ENCODE measurements around the gene DHDDS.

The DHDDS gene

DNA sequence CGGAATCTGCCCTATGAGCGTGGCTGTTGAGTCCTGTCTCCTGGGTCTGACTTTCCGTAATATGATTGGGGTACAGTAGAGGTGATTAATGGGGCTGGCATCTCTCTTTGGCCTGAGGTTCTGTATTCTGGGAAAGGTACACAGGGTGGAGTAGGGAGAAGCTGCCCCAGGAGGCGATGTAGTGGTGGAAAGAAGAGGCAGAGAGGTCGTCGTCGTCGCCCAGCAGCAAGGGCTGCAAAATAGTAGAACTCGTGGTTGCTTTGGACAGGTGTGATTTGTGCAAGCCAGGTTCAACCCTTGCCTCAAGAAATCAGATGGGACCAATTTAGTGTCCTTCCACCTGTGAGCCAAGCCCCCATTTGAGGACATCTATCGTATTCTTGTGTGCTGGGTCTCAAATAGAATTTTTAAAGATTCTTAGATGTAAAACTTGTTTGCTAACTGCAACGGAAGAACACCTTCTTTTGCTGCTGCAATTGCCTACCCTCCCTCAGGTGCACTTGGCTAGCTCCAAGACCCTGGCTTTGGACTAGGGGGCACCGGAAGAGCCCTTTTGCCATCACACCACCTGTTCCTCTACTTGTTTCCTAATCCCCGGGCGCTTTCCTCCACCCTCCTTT is 38.9 kb downstream of the DHDDS start:
- no peak overlapping the region for H3K4ac ChIP-seq (ENCODE audit: low read length)
- H2BK15ac ChIP-seq (ENCODE audit: low read length): no peak overlapping the region
- no peak overlapping the region for H4K91ac ChIP-seq (ENCODE audit: low read depth, low read length, poor library complexity)
- peak overlapping the region; percentile 46 for H3K9ac ChIP-seq (ENCODE audit: low read depth, low read length, poor library complexity)
- H2BK5ac ChIP-seq (ENCODE audit: low read length): no peak overlapping the region
- H2AK5ac ChIP-seq (ENCODE audit: low read depth, low read length): no peak overlapping the region
- H2AFZ ChIP-seq (ENCODE audit: low read length): peak overlapping the region; percentile 75
- H3K4me1 ChIP-seq (ENCODE audit: control insufficient read depth in 2 of 2, insufficient read depth in 1 of 2, low read depth in 1 of 2, low read length in 2 of 2): peaks cover 19 to 38% of the 10 kb centered on the region in 2 donors
- peaks cover 28 to 70% of the 10 kb centered on the region in 2 donors for H3K36me3 ChIP-seq (replicated peaks in 1 of 2; ENCODE audit: control insufficient read depth in 2 of 2, insufficient read depth in 2 of 2, low read length in 2 of 2)
- H3K27me3 ChIP-seq (ENCODE audit: control insufficient read depth in 3 of 3, insufficient read depth in 3 of 3, low read depth in 1 of 3, low read length in 3 of 3): no peaks in the 10 kb centered on the region
- no peak overlapping the region for H3K27ac ChIP-seq (replicated peaks; ENCODE audit: low read length)
- DNase-seq (ENCODE audit: low spot score): no peak
- peak overlapping the region; percentile 44 for H3K18ac ChIP-seq (ENCODE audit: low read length)
- peaks cover 2% of the 10 kb centered on the region for H3K79me1 ChIP-seq (ENCODE audit: low read depth, low read length)
- WGBS, 2 donors (ENCODE audit: extremely low coverage in 2 of 2, insufficient read length in 2 of 2, insufficient replicate concordance in 1 of 2): no CpG with 5 or more reads among the region's 14 CpGs
- no peak overlapping the region for H2BK120ac ChIP-seq (ENCODE audit: low read depth, low read length)
- H2BK12ac ChIP-seq (ENCODE audit: low read length): no peak overlapping the region
- H3K4me2 ChIP-seq (ENCODE audit: insufficient read depth, low read length, poor library complexity, severe bottlenecking): peak overlapping the region; percentile 95
- H3K4me3 ChIP-seq (ENCODE audit: low read length in 2 of 2): peak overlapping the region; percentile 63 to 78
- peak overlapping the region; percentile 59 for H3K14ac ChIP-seq (ENCODE audit: low read length)
- peak overlapping the region; percentile 62 for H3K23ac ChIP-seq (ENCODE audit: low read depth, low read length, poor library complexity)
- H3K9me3 ChIP-seq (replicated peaks in 1 of 2; ENCODE audit: control insufficient read depth in 2 of 2, insufficient read depth in 1 of 2, low read depth in 1 of 2, low read length in 2 of 2): no peaks in the 10 kb centered on the region
- no peak overlapping the region for H4K8ac ChIP-seq (ENCODE audit: low read depth, low read length)

GRCh38 chr1:26471498-26472319 is 39.6 kb downstream of the DHDDS start:
- peak overlapping the region; percentile 91 for H2AK5ac ChIP-seq (ENCODE audit: low read depth, low read length)
- H3K14ac ChIP-seq (ENCODE audit: low read length): peak overlapping the region; percentile 59
- H4K91ac ChIP-seq (ENCODE audit: low read depth, low read length, poor library complexity): peak overlapping the region; percentile 13
- peaks cover 19 to 39% of the 10 kb centered on the region in 2 donors for H3K4me1 ChIP-seq (ENCODE audit: control insufficient read depth in 2 of 2, insufficient read depth in 1 of 2, low read depth in 1 of 2, low read length in 2 of 2)
- WGBS, 2 donors (ENCODE audit: extremely low coverage in 2 of 2, insufficient read length in 2 of 2, insufficient replicate concordance in 1 of 2): no CpG with 5 or more reads among the region's 52 CpGs
- peak overlapping the region; percentile 42 for H3K4ac ChIP-seq (ENCODE audit: low read length)
- H3K9ac ChIP-seq (ENCODE audit: low read depth, low read length, poor library complexity): peak overlapping the region; percentile 93
- H3K9me3 ChIP-seq (replicated peaks in 1 of 2; ENCODE audit: control insufficient read depth in 2 of 2, insufficient read depth in 1 of 2, low read depth in 1 of 2, low read length in 2 of 2): no peaks in the 10 kb centered on the region
- peak overlapping the region; percentile 95 for H3K4me2 ChIP-seq (ENCODE audit: insufficient read depth, low read length, poor library complexity, severe bottlenecking)
- DNase-seq (ENCODE audit: low spot score): peak; percentile 79
- H3K27me3 ChIP-seq (ENCODE audit: control insufficient read depth in 3 of 3, insufficient read depth in 3 of 3, low read depth in 1 of 3, low read length in 3 of 3): no peaks in the 10 kb centered on the region
- H2BK15ac ChIP-seq (ENCODE audit: low read length): peak overlapping the region; percentile 41
- peak overlapping the region; percentile 90 for H3K27ac ChIP-seq (replicated peaks; ENCODE audit: low read length)
- peak overlapping the region; percentile 69 for H2BK120ac ChIP-seq (ENCODE audit: low read depth, low read length)
- H3K4me3 ChIP-seq (ENCODE audit: low read length in 2 of 2): peak overlapping the region; percentile 63 to 78
- H2AFZ ChIP-seq (ENCODE audit: low read length): peak overlapping the region; percentile 75
- peak overlapping the region; percentile 97 for H3K18ac ChIP-seq (ENCODE audit: low read length)
- peak overlapping the region; percentile 98 for H2BK5ac ChIP-seq (ENCODE audit: low read length)
- no peak overlapping the region for H2BK12ac ChIP-seq (ENCODE audit: low read length)
- H4K8ac ChIP-seq (ENCODE audit: low read depth, low read length): no peak overlapping the region
- H3K79me1 ChIP-seq (ENCODE audit: low read depth, low read length): peaks cover 2% of the 10 kb centered on the region
- peak overlapping the region; percentile 62 for H3K23ac ChIP-seq (ENCODE audit: low read depth, low read length, poor library complexity)
- peaks cover 28 to 70% of the 10 kb centered on the region in 2 donors for H3K36me3 ChIP-seq (replicated peaks in 1 of 2; ENCODE audit: control insufficient read depth in 2 of 2, insufficient read depth in 2 of 2, low read length in 2 of 2)

DNA sequence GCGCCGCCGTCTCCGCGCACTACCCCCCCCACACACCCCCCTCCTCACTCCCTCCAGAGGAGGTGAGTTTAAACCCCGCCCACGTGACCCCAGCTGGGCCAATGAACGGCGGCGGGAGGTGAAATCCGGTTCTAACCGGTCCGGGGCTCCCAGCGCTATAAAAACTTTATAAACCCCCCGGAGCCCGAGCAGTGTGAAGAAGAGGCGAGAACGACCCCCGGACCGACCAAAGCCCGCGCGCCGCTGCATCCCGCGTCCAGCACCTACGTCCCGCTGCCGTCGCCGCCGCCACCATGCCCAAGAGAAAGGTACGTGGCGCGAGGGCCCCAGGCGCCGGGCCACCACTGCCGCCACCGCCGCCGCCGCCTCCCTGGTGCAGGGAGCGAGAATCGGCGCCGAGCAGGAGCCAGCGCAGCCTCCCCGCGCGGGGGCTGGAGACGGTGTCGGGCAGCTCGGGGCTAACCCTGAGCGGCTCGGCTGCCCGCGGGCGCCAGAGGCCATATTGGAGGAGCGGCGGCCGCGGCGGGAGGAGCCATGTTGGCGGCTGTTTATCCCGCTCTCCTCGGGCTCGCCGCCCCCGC is 40.3 kb downstream of the DHDDS start, which contains the start of gene HMGN2:
Gene HMGN2 (plus strand): TSS at position 121 of the 581 bp plus-strand sequence. CDS start 173 bp downstream, at position 294.
- Histone ChIP-seq H3K23ac (ENCODE audit: low read depth, low read length, poor library complexity) (peak within 1 kb of the TSS; percentile 97), H2AFZ (ENCODE audit: low read length) (peak within 1 kb of the TSS; percentile 75), H3K9ac (ENCODE audit: low read depth, low read length, poor library complexity) (peak within 1 kb of the TSS; percentile 100), H3K4ac (ENCODE audit: low read length) (peak within 1 kb of the TSS; percentile 97), H3K4me2 (ENCODE audit: insufficient read depth, low read length, poor library complexity, severe bottlenecking) (peak within 1 kb of the TSS; percentile 95), H3K4me3 (ENCODE audit: low read length in 2 of 2) (peak within 1 kb of the TSS; percentile 63 to 97), H3K27ac (replicated peaks; ENCODE audit: low read length) (peak within 1 kb of the TSS; percentile 98), H3K36me3 (replicated peaks in 1 of 2; ENCODE audit: control insufficient read depth in 2 of 2, insufficient read depth in 2 of 2, low read length in 2 of 2) (peaks cover 30 to 70% of the 10 kb centered on the region in 2 donors), H2BK15ac (ENCODE audit: low read length) (peak within 1 kb of the TSS; percentile 41), H2BK120ac (ENCODE audit: low read depth, low read length) (peak within 1 kb of the TSS; percentile 69), H3K27me3 (ENCODE audit: control insufficient read depth in 3 of 3, insufficient read depth in 3 of 3, low read depth in 1 of 3, low read length in 3 of 3) (no peaks in the 10 kb centered on the region), H2AK5ac (ENCODE audit: low read depth, low read length) (peak within 1 kb of the TSS; percentile 95), H3K9me3 (replicated peaks in 1 of 2; ENCODE audit: control insufficient read depth in 2 of 2, insufficient read depth in 1 of 2, low read depth in 1 of 2, low read length in 2 of 2) (no peaks in the 10 kb centered on the region), H3K14ac (ENCODE audit: low read length) (peak within 1 kb of the TSS; percentile 79), H2BK12ac (ENCODE audit: low read length) (peak within 1 kb of the TSS; percentile 92), H3K4me1 (ENCODE audit: control insufficient read depth in 2 of 2, insufficient read depth in 1 of 2, low read depth in 1 of 2, low read length in 2 of 2) (peaks cover 19 to 38% of the 10 kb centered on the region in 2 donors), H4K91ac (ENCODE audit: low read depth, low read length, poor library complexity) (peak within 1 kb of the TSS; percentile 100), H2BK5ac (ENCODE audit: low read length) (peak within 1 kb of the TSS; percentile 98), H4K8ac (ENCODE audit: low read depth, low read length) (no peak within 1 kb of the TSS), H3K79me1 (ENCODE audit: low read depth, low read length) (peaks cover 2% of the 10 kb centered on the region), H3K18ac (ENCODE audit: low read length) (peak within 1 kb of the TSS; percentile 100)
- DNase-seq (ENCODE audit: low spot score): peak; percentile 87
- WGBS, 2 donors (ENCODE audit: extremely low coverage in 2 of 2, insufficient read length in 2 of 2, insufficient replicate concordance in 1 of 2): no CpG with 5 or more reads among the region's 69 CpGs
